Gastroesophageal sphincter (tissue), 3 donors: ENCODE measurements around the gene BHLHE40.

ENCODE experiments used
- EP300 ChIP-seq: sonication (generic); formaldehyde crosslinking; IDR thresholded peaks from one replicate; pipeline ENCODE4 v1.6.1; 2017; ENCODE audit warnings: antibody characterized with exemption, mild to moderate bottlenecking
- POLR2A ChIP-seq, 2 donors: fragments of 450-650 bp; IDR thresholded peaks; one replicate each; pipeline ENCODE4 v1.6.1; 2017; ENCODE audit warnings: antibody characterized with exemption in 2 of 2, mild to moderate bottlenecking in 2 of 2, moderate library complexity in 1 of 2
- TF ChIP-seq, protein P1 (sequence below), 4 experiments: fragments of 200-600 bp in 2 of 4; fragments of 450-650 bp in 2 of 4; sonication (generic) in 1 of 4; IDR thresholded peaks; one replicate each; pipeline ENCODE4 v1.5.1; 2017 to 2019; ENCODE audit warnings: antibody characterized with exemption in 4 of 4, mild to moderate bottlenecking in 2 of 4, moderate library complexity in 2 of 4

DNA sequence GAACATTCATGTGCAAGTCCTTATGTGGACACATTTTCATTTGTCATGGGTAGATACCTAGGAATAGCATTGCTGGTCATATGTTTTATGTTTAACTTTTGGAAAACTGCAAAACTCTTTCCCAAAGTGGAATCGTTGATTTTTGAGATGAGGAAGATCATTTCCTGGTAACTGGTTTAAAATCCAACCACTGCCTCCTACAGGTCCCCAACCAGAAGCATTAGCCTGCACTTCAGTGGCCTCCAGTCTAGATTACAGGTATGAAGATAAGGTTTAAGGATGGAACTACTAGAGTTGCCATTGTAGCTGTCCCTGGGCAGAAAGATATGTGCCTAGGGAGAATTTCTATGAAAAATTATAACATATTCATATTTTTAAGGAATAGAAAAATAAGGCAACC is 48.7 kb upstream of the BHLHE40 start:
- no peak for TF ChIP-seq POLR2A (IDR thresholded peaks at IDR 0.05)
- TF ChIP-seq, protein P1, sequence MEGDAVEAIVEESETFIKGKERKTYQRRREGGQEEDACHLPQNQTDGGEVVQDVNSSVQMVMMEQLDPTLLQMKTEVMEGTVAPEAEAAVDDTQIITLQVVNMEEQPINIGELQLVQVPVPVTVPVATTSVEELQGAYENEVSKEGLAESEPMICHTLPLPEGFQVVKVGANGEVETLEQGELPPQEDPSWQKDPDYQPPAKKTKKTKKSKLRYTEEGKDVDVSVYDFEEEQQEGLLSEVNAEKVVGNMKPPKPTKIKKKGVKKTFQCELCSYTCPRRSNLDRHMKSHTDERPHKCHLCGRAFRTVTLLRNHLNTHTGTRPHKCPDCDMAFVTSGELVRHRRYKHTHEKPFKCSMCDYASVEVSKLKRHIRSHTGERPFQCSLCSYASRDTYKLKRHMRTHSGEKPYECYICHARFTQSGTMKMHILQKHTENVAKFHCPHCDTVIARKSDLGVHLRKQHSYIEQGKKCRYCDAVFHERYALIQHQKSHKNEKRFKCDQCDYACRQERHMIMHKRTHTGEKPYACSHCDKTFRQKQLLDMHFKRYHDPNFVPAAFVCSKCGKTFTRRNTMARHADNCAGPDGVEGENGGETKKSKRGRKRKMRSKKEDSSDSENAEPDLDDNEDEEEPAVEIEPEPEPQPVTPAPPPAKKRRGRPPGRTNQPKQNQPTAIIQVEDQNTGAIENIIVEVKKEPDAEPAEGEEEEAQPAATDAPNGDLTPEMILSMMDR (IDR thresholded peaks at IDR 0.05), result no peak
- no peak for TF ChIP-seq EP300
